Mucosa of descending colon (tissue), 3 donors: ENCODE data around the gene RASAL1. TPM values are rescaled to one million over a fixed set of nuclear protein-coding genes. Genes with fewer than 3 reads are reported as not detected.

Experiments used
- ATAC-seq: fragments of 200-7000 bp; cut with Tn5 transposase; one replicate; pipeline ENCODE4 v1.9.1; 2020; ENCODE audit warnings: mild to moderate bottlenecking, moderate library complexity
- DNase-seq, 3 donors: peaks; one replicate each; pipeline ENCODE4 v3.0.0-alpha.2; 2020
- H3K36me3 ChIP-seq: fragments of 200-600 bp; one replicate; pipeline ENCODE4 v1.8.0; 2021; ENCODE audit warnings: low read depth, mild to moderate bottlenecking
- H3K4me1 ChIP-seq: fragments of 200-600 bp; one replicate; pipeline ENCODE4 v1.8.0; 2021; ENCODE audit warnings: low read depth, mild to moderate bottlenecking
- H3K4me3 ChIP-seq: fragments of 200-600 bp; one replicate; pipeline ENCODE4 v1.8.0; 2021; ENCODE audit warnings: mild to moderate bottlenecking
- H3K9me3 ChIP-seq: fragments of 200-600 bp; one replicate; pipeline ENCODE4 v1.8.0; 2021; ENCODE audit warnings: mild to moderate bottlenecking
- CTCF ChIP-seq: fragments of 200-600 bp; IDR thresholded peaks from one replicate; pipeline ENCODE4 v1.8.0; 2022; ENCODE audit warnings: antibody characterized with exemption, mild to moderate bottlenecking
- intact Hi-C, 2 donors: fragments of 100-400 bp; cut with DNase I in 1 of 2; cut with micrococcal nuclease in 1 of 2; formaldehyde crosslinking; loops; one replicate each; pipeline versions ENCODE4 v1.11.0 to v1.11.1; 2022; cut with DNase I, micrococcal nuclease
- total RNA-seq, 3 donors: library from RNA; stranded (reverse); fragmentation: NEBNext Ultra II Directional in 2 of 3; extraction: Animal tissue kit (Norgen Biotek cat#: 25700) in 2 of 3; gene quantifications; one replicate each; pipeline versions ENCODE4 v1.2.1 to v1.2.4, GENCODE V29; 2021 to 2023
- donor health status: DM: no; HTN: no; CAD: no; lungs with moderate emphysema.
- donor health status: DM: no; HTN: no; CAD: no.
- donor health status: DM: no; HTN: yes; CAD: no.

RASAL1 gene
- total RNA-seq, 3 donors from 2014 or later: 3.3 to 7.9 (median 6.5) TPM

- ATAC-seq (no peak), DNase-seq (no peak)
- Histone ChIP-seq H3K4me1 (peaks cover 4% of the 10 kb centered on the region), H3K4me3 (no peak overlapping the region), H3K9me3 (no peaks in the 10 kb centered on the region), H3K36me3 (no peaks in the 10 kb centered on the region)
- TF ChIP-seq CTCF: no peak
- intact Hi-C loops: no loop called here
Measured at GRCh38 chr12:113089839-113090238, 45.7 kb downstream of the RASAL1 start.

GRCh38 chr12:113088971-113089756 lies 46.4 kb downstream of the RASAL1 start:
- DNase-seq (peak in 1 of 3 donors; percentile 50), ATAC-seq (peak; percentile 32)
- intact Hi-C loops: no loop called here

GRCh38 chr12:113088037-113088436 lies 47.5 kb downstream of the RASAL1 start:
- DNase-seq: no peak
- Histone ChIP-seq H3K4me3 (no peak overlapping the region), H3K9me3 (no peaks in the 10 kb centered on the region), H3K36me3 (no peaks in the 10 kb centered on the region), H3K4me1 (peaks cover 1% of the 10 kb centered on the region)
- TF ChIP-seq CTCF: no peak
- intact Hi-C loops: no loop called here
- no peak for ATAC-seq

More at GRCh38 chr12:113088971-113089756, 46.4 kb downstream of the RASAL1 start:
- Histone ChIP-seq H3K9me3 (no peaks in the 10 kb centered on the region), H3K4me1 (peaks cover 4% of the 10 kb centered on the region), H3K36me3 (no peaks in the 10 kb centered on the region), H3K4me3 (no peak overlapping the region)
- TF ChIP-seq CTCF: no peak

- no peak overlapping the region for H3K4me3 ChIP-seq
- H3K4me1 ChIP-seq: no peaks in the 10 kb centered on the region
- intact Hi-C loops: no loop called here
- DNase-seq: no peak
- H3K9me3 ChIP-seq: no peaks in the 10 kb centered on the region
- TF ChIP-seq CTCF: no peak
- ATAC-seq: peak; percentile 28
- no peaks in the 10 kb centered on the region for H3K36me3 ChIP-seq
Measured at GRCh38 chr12:113087193-113087592, 48.4 kb downstream of the RASAL1 start.

- peak; percentile 55 for ATAC-seq
- H3K36me3 ChIP-seq: no peaks in the 10 kb centered on the region
- no peaks in the 10 kb centered on the region for H3K4me1 ChIP-seq
- TF ChIP-seq CTCF: no peak
- no peaks in the 10 kb centered on the region for H3K9me3 ChIP-seq
- DNase-seq: peak; percentile 23 to 79 (median 47)
- intact Hi-C loops: no loop called here
- H3K4me3 ChIP-seq: no peak overlapping the region
Measured at GRCh38 chr12:113086249-113087164, 49.1 kb downstream of the RASAL1 start.
